Heart right ventricle (tissue), 16 donors: ENCODE data around the gene PTPN12. TPM values are rescaled to one million over a fixed set of nuclear protein-coding genes. Genes with fewer than 3 reads are reported as not detected.
A peak's percentile ranks its signal among the peaks of the same experiment; 100 is the strongest.
"Not testable (repeated sequence)": the region's sequence is repeated elsewhere in the genome, so short reads cannot be mapped to it uniquely, and the experiment has no call there.

ENCODE experiments used
- ATAC-seq, 8 donors: fragments of 200-7000 bp; cut with Tn5 transposase; one replicate each; pipeline ENCODE4 v1.9.1; 2020; ENCODE audit warnings: mild to moderate bottlenecking in 8 of 8, moderate library complexity in 8 of 8, moderate number of reproducible peaks in 1 of 8
- DNase-seq, 2 donors: peaks; one replicate each; pipeline ENCODE4 v3.0.0-alpha.2; 2020
- H3K27ac ChIP-seq, 10 donors: fragments of 200-600 bp; sonication (generic) in 2 of 10; one replicate each; pipeline versions ENCODE4 v1.5.0 to v1.8.0; 2020 to 2022; ENCODE audit warnings: mild to moderate bottlenecking in 3 of 10
- H3K27me3 ChIP-seq, 7 donors: fragments of 200-600 bp; one replicate each; pipeline ENCODE4 v1.8.0; 2021 to 2022; ENCODE audit warnings: mild to moderate bottlenecking in 2 of 7
- H3K36me3 ChIP-seq, 9 donors: fragments of 200-600 bp; sonication (generic) in 1 of 9; one replicate each; pipeline versions ENCODE4 v1.5.0 to v1.8.0; 2020 to 2022; ENCODE audit warnings: mild to moderate bottlenecking in 2 of 9
- H3K4me1 ChIP-seq, 9 donors: fragments of 200-600 bp; sonication (generic) in 1 of 9; one replicate each; pipeline versions ENCODE4 v1.5.0 to v1.8.0; 2020 to 2022; ENCODE audit warnings: mild to moderate bottlenecking in 4 of 9
- H3K4me3 ChIP-seq, 10 donors: fragments of 200-600 bp; sonication (generic) in 2 of 10; one replicate each; pipeline versions ENCODE4 v1.5.0 to v1.8.0; 2020 to 2022; ENCODE audit warnings: mild to moderate bottlenecking in 7 of 10, moderate library complexity in 2 of 10
- H3K9me3 ChIP-seq, 11 donors: fragments of 200-600 bp in 10 of 11; sonication (generic) in 2 of 11; one replicate each; pipeline versions ENCODE4 v1.5.0 to v1.8.0; 2013 to 2022; ENCODE audit warnings: mild to moderate bottlenecking in 2 of 11, control low read depth in 1 of 11, moderate library complexity in 1 of 11
- WGBS, 2 donors: extraction: QIAGEN DNeasy Blood & Tissue Kit; methylation state at CpG; one replicate each; pipeline ENCODE4 v1.1.7; 2013; ENCODE audit warnings: inconsistent platforms in 1 of 2; 5-methylcytosine and 5-hydroxymethylcytosine counted together
- intact Hi-C, 10 donors: fragments of 100-400 bp; cut with DNase I; formaldehyde crosslinking; loops; one replicate each; pipeline versions ENCODE4 v1.11.1 to v1.14.2; 2022
- polyA plus RNA-seq, 2 donors: library from polyadenylated mRNA; stranded (reverse); fragments of 200-250 nt; gene quantifications; one replicate each; pipeline ENCODE4 v1.2.3, GENCODE V29; 2013
- total RNA-seq, 10 donors: library from RNA; stranded (reverse); fragmentation: NEBNext Ultra II Directional in 3 of 10; extraction: Animal tissue kit (Norgen Biotek cat#: 25700) in 3 of 10; gene quantifications; one replicate each; pipeline versions ENCODE4 v1.2.1 to v1.2.4, GENCODE V29; 2021 to 2023
- TF ChIP-seq, protein P1 (sequence below), 9 donors: fragments of 200-600 bp; sonication (generic) in 2 of 9; IDR thresholded peaks; one replicate each; pipeline versions ENCODE4 v1.5.0 to v1.8.0; 2021 to 2022; ENCODE audit warnings: antibody characterized with exemption in 9 of 9, mild to moderate bottlenecking in 5 of 9, moderate library complexity in 1 of 9
- donor health status: Arrhythmogenic right ventricular cardiomyopathy.
- donor health status: ischemic (EF 13 %, LVEDD 7.1; RV severe dilation, severe dysfunction).
- donor health status: healthy with polysubstance abuse.
- donor health status: DM: no; HTN: yes; CAD: no.
- donor health status: DM: no; HTN: no; CAD: no.
- donor health status: ischemic (EF 25% LVEDD 6.9; RV normal size, moderate dysfunction).
- donor health status: ischemic (EF 25% LVEDD 5.7; RV mildly dilated, moderate dysfunction).
- donor health status: healthy.
- donor health status: DM: yes; HTN: yes; CAD: no.
- donor health status: Ischemic cardiomyopathy.
- donor health status: ischemic (EF 35%, LVEDD 5.7; RV mildly dilated, moderate dysfunction).
- donor health status: nonischemic (EF 11% LVEDD 7.7; RV severe dilation, severe dysfunction).
- donor health status: DM: yes; HTN: yes; CAD: no.
- donor health status: PGD.
- donor health status: ischemic (EF 29% LVEDD 5.4; RV normal size, mild dysfunction).
- donor health status: nonischemic (EF 23%, LVEDD 6.1; RV moderate dilation, normal function).

PTPN12 gene
- total and polyA plus RNA-seq, 12 donors = 24.0 to 64.5 (median 42.6) TPM

DNA sequence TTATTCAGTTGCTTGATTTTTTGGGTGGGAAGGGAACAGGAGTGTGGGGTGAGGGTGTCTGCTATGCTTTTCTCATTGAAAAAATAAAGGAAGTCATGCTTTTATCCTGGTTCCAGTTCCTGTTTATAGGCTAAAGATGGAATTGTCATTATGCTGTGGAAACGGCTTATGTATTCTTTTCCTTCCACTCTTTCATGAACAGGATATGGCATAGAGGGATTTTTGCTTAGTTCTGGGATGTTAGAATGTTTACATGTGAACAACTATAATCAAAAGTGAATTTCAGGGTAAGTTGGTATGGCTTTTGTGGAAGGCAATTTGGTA lies 35.9 kb upstream of the PTPN12 start:
- Histone ChIP-seq H3K4me3 (no peak overlapping the region), H3K27ac (peak overlapping the region in 3 of 10 donors; percentile 11 to 41 (median 33)), H3K36me3 (no peaks in the 10 kb centered on the region), H3K4me1 (peaks cover 0 to 21% (median 11%) of the 10 kb centered on the region in 9 donors), H3K27me3 (no peaks in the 10 kb centered on the region), H3K9me3 (no peaks in the 10 kb centered on the region)
- ATAC-seq (peak in 1 of 8 donors; percentile 37), DNase-seq (no peak)
- 37 to 52% methylated on average over 1 of the region's 1 CpG for WGBS, 2 donors
- TF ChIP-seq, protein P1, sequence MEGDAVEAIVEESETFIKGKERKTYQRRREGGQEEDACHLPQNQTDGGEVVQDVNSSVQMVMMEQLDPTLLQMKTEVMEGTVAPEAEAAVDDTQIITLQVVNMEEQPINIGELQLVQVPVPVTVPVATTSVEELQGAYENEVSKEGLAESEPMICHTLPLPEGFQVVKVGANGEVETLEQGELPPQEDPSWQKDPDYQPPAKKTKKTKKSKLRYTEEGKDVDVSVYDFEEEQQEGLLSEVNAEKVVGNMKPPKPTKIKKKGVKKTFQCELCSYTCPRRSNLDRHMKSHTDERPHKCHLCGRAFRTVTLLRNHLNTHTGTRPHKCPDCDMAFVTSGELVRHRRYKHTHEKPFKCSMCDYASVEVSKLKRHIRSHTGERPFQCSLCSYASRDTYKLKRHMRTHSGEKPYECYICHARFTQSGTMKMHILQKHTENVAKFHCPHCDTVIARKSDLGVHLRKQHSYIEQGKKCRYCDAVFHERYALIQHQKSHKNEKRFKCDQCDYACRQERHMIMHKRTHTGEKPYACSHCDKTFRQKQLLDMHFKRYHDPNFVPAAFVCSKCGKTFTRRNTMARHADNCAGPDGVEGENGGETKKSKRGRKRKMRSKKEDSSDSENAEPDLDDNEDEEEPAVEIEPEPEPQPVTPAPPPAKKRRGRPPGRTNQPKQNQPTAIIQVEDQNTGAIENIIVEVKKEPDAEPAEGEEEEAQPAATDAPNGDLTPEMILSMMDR (IDR thresholded peaks at IDR 0.05) = no peak
- intact Hi-C loops = no loop called here

DNA sequence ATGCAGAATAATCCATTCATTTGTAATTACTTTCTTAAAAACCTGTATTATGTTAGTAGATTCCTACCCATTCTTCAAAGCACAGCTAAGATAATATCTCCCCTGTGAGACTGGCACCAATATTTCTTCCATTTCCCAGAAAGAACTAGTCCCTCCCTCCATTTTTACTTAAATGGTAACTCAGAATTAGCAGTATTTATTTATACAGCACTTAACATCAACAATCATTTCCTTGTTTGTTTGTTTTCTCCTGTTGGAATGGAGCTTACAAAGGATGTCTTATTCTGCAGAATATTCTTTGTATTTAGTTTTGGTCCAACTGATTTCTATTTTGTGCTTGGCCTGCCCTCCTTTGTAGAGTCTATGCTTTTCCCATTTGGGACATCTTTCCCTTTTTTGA lies 32.1 kb upstream of the PTPN12 start:
- no peak overlapping the region for H3K27ac ChIP-seq
- DNase-seq (no peak), ATAC-seq (no peak)
- no peaks in the 10 kb centered on the region for H3K36me3 ChIP-seq
- TF ChIP-seq, protein P1 (IDR thresholded peaks at IDR 0.05) = no peak
- peaks cover 0 to 15% (median 5%) of the 10 kb centered on the region in 9 donors for H3K4me1 ChIP-seq
- H3K27me3 ChIP-seq = no peaks in the 10 kb centered on the region
- H3K9me3 ChIP-seq = no peaks in the 10 kb centered on the region
- intact Hi-C loops = no loop called here
- no peak overlapping the region for H3K4me3 ChIP-seq

DNA sequence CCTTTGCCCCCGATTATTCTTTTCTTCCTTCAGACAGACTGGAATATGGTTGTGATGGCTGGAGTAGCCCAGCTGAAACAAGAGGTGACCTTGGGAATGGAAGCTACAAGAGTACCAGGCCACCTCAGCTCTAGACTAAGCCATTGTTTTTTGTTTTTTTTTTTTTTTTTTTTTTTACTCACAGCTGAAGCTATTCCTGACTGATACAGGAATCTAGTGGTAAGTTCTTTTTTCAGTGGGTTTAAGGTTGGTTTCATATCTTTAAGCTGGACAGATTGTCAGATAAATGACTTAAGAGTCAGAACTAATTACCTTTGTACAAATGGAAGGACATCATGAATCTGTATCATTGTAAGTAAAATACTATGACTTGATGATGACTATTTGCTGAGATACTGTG lies 30.2 kb upstream of the PTPN12 start:
- WGBS, 2 donors = 91 to 100% methylated on average over 1 of the region's 1 CpG
- Histone ChIP-seq H3K27ac (no peak overlapping the region), H3K4me1 (no peaks in the 10 kb centered on the region), H3K36me3 (no peaks in the 10 kb centered on the region), H3K27me3 (no peaks in the 10 kb centered on the region), H3K4me3 (no peak overlapping the region), H3K9me3 (no peaks in the 10 kb centered on the region)
- DNase-seq = no peak
- ATAC-seq = no peak
- TF ChIP-seq, protein P1 (IDR thresholded peaks at IDR 0.05) = no peak
- intact Hi-C loops = no loop called here

DNA sequence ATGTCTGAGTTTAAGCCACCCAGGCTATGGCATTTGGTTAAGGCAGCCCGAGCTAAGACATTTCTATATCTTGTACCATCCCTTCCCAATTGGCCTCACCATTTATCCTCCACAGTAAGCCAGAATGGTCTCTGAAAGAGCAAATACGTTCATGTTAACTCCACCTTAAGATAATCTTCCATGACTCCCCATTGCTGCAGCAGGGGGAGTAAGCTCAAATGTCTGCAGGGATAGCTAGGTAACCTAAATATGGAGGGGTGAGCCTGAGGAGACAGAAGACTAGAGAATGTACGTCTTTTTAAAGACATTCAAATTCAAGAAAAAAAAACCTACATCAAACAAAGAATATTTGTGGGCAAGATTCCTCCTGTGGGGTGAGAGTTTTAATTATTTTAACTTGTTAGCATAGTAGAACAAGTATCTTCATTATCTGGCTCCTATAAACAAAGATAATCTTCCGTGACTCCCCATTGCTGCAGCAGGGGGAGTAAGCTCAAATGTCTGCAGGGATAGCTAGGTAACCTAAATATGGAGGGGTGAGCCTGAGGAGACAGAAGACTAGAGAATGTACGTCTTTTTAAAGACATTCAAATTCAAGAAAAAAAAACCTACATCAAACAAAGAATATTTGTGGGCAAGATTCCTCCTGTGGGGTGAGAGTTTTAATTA lies 24.0 kb upstream of the PTPN12 start:
- 70 to 77% methylated on average over 3 of the region's 5 CpGs for WGBS, 2 donors
- not testable (repeated sequence) for H3K27me3 ChIP-seq, H3K27ac ChIP-seq, H3K36me3 ChIP-seq, ATAC-seq, H3K9me3 ChIP-seq, H3K4me1 ChIP-seq, DNase-seq, H3K4me3 ChIP-seq
- intact Hi-C loops = loop anchor here in 1 of 10 donors (10.0 kb wide), 1 partner anchor 48 kb away; no protein-coding TSS in a partner anchor

DNA sequence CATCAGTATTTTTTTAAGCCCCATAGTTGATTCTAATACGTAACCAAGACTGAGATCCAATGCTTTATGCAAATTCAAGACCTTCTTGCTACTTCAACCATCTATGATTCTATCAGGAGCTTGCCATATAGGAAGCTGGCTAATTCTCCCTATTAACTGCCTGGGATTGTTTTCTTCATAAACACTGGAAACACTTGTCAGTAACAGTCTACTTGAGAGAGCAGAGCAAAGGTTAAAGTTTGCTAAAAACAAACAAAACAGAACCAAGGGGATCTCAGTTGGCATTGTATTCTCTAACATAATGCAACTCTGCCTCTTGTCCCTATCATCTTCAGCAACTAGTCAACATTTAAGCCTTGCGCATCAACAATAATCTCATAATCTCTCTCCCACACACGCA lies 21.0 kb upstream of the PTPN12 start:
- DNase-seq = no peak
- H3K27ac ChIP-seq = no peak overlapping the region
- WGBS, 2 donors = 92 to 94% methylated on average over 3 of the region's 3 CpGs
- intact Hi-C loops = loop anchor here in 1 of 10 donors (10.0 kb wide), 1 partner anchor 51 kb away; no protein-coding TSS in a partner anchor
- no peaks in the 10 kb centered on the region for H3K36me3 ChIP-seq
- no peaks in the 10 kb centered on the region for H3K27me3 ChIP-seq
- H3K9me3 ChIP-seq = no peaks in the 10 kb centered on the region
- ATAC-seq = no peak
- H3K4me1 ChIP-seq = no peaks in the 10 kb centered on the region
- no peak overlapping the region for H3K4me3 ChIP-seq
- TF ChIP-seq, protein P1 (IDR thresholded peaks at IDR 0.05) = no peak
